Spleen (tissue), 7 donors: ENCODE measurements around the gene DHX35.

ENCODE experiments used
- CTCF ChIP-seq, 11 experiments: fragments of 200-600 bp in 7 of 11; fragments of 450-650 bp in 4 of 11; sonication (generic) in 4 of 11; IDR thresholded peaks in 8 of 11; conservative IDR thresholded peaks in 3 of 11; 1 replicate in 7 of 11; 2 replicates in 4 of 11; pipeline versions ENCODE4 v1.4.0 to v1.8.0; 2016 to 2021; ENCODE audit warnings: antibody characterized with exemption in 11 of 11, inconsistent platforms in 4 of 11, mild to moderate bottlenecking in 1 of 11
- POLR2A ChIP-seq, 3 donors: fragments of 450-650 bp; IDR thresholded peaks; one replicate each; pipeline ENCODE4 v1.5.1; 2017; ENCODE audit warnings: antibody characterized with exemption in 3 of 3, mild to moderate bottlenecking in 1 of 3
- POLR2AphosphoS5 ChIP-seq, 3 donors: sonication (generic); formaldehyde crosslinking; IDR thresholded peaks; one replicate each; pipeline ENCODE4 v1.5.1; 2017; ENCODE audit warnings: antibody characterized with exemption in 3 of 3
- donor health status: DM: no; HTN: no; CAD: no; lungs with moderate emphysema.
- donor health status: DM: no; HTN: no; CAD: no.
- donor health status: DM: no; HTN: no; CAD: no.

DNA sequence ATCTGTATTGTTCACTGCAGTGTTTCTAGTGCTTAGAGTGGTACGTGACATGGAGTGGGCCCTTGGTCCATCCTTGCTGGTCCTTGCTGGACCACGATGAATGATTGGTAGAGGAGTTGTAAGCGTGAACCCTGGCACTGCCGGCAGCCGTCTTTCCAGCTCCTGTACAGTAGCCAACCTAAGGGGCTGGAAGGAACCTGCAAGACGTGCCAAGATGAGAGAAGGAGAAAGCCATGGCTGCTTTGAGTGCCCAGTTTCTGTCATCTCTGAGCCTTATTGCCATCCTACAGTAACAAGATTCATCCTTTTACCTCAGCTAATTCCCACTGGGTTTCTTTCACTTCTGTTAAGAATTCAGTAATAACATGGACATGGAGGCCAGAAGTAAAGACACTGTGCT is 5.9 kb downstream of the DHX35 start:
- TF ChIP-seq CTCF (IDR thresholded peaks at IDR 0.05 in 8 of 11, conservative IDR thresholded peaks at IDR 0.05 in 3 of 11) (no peak), POLR2AphosphoS5 (IDR thresholded peaks at IDR 0.05) (no peak), POLR2A (IDR thresholded peaks at IDR 0.05) (no peak)
